PC-3 (cell line): ENCODE measurements around the gene C9orf50. TPM values are rescaled to one million over a fixed set of nuclear protein-coding genes. Genes with fewer than 3 reads are reported as not detected.

Experiments
- ATAC-seq: fragments of 200-7000 bp; cut with Tn5 transposase; 2 replicates; pipeline ENCODE4 v1.9.1; 2020; ENCODE audit warnings: mild to moderate bottlenecking, moderate library complexity
- BruUV-seq: library from RNA; stranded (reverse); fragments of 400-500 nt; replicated peaks from 2 replicates; lab custom pipeline; 2021; lab: Mats Ljungman, UMichigan
- CTCF ChIA-PET: fragments of 300-600 bp; sonication (Branson Sonifier 250); formaldehyde crosslinking; loops from one replicate; lab custom pipeline; 2022; ENCODE audit warnings: antibody characterized with exemption; lab: Charles Lee
- POLR2A ChIA-PET: fragments of 300-600 bp; sonication (Branson Sonifier 250); formaldehyde crosslinking; loops from one replicate; lab custom pipeline; 2022; ENCODE audit warnings: antibody characterized with exemption; ENCODE audit not compliant: unreplicated experiment; lab: Charles Lee
- DNase-seq: peaks from one replicate; pipeline ENCODE4 v3.0.0-alpha.2; 2015
- H2AFZ ChIP-seq: fragments of 300-600 bp; sonication (generic); 2 replicates; pipeline ENCODE4 v1.6.0; 2016; ENCODE audit warnings: antibody characterized with exemption, low read length
- H3F3A ChIP-seq: fragments of 300-600 bp; sonication (generic); one replicate; pipeline ENCODE4 v1.6.0; 2017; ENCODE audit warnings: antibody characterized with exemption, low read length, control low read depth, mild to moderate bottlenecking; ENCODE audit not compliant: unreplicated experiment
- H3K27ac ChIP-seq: fragments of 300-600 bp; sonication (generic); 2 replicates; pipeline ENCODE4 v1.5.1; 2016; ENCODE audit warnings: mild to moderate bottlenecking, low read length
- H3K27me3 ChIP-seq: fragments of 300-600 bp; sonication (generic); 2 replicates; pipeline ENCODE4 v1.6.1; 2016; ENCODE audit warnings: low read length, mixed read lengths
- H3K36me3 ChIP-seq: fragments of 300-600 bp; sonication (generic); 2 replicates; pipeline ENCODE4 v1.6.1; 2016; ENCODE audit warnings: low read depth, mixed run types, low read length, mixed read lengths
- H3K4me1 ChIP-seq: fragments of 300-600 bp; sonication (generic); 2 replicates; pipeline ENCODE4 v1.5.1; 2016; ENCODE audit warnings: low read length; ENCODE audit not compliant: insufficient read depth
- H3K4me2 ChIP-seq: fragments of 300-600 bp; sonication (generic); 2 replicates; pipeline ENCODE4 v1.6.0; 2016; ENCODE audit warnings: low read length
- H3K4me3 ChIP-seq: fragments of 300-600 bp; sonication (generic); 2 replicates; pipeline ENCODE4 v1.5.1; 2016; ENCODE audit warnings: mild to moderate bottlenecking, low read length, mixed read lengths
- H3K79me2 ChIP-seq: fragments of 300-600 bp; sonication (generic); 2 replicates; pipeline ENCODE4 v1.6.1; 2017; ENCODE audit warnings: low read length, mixed read lengths
- H3K9ac ChIP-seq: fragments of 300-600 bp; sonication (generic); 2 replicates; pipeline ENCODE4 v1.6.0; 2016; ENCODE audit warnings: mild to moderate bottlenecking, low read length
- H3K9me2 ChIP-seq: fragments of 300-600 bp; sonication (generic); replicated peaks from 2 replicates; pipeline ENCODE4 v1.6.1; 2016; ENCODE audit warnings: mixed run types, low read length, mixed read lengths
- H3K9me3 ChIP-seq: fragments of 300-600 bp; sonication (generic); 2 replicates; pipeline ENCODE4 v1.6.1; 2016; ENCODE audit warnings: low read length, mixed read lengths
- H4K20me1 ChIP-seq: fragments of 300-600 bp; sonication (generic); 2 replicates; pipeline ENCODE4 v1.6.1; 2016; ENCODE audit warnings: low read length, mixed read lengths
- CTCF ChIP-seq: fragments of 300-600 bp; sonication (generic); conservative IDR thresholded peaks from 2 replicates; pipeline ENCODE4 v1.5.1; 2017; ENCODE audit warnings: antibody characterized with exemption, low read depth, mild to moderate bottlenecking, low read length
- EZH2 ChIP-seq: fragments of 300-600 bp; sonication (generic); IDR thresholded peaks from one replicate; pipeline ENCODE4 v1.6.1; 2017; ENCODE audit warnings: antibody characterized with exemption, mild to moderate bottlenecking, low read length; ENCODE audit not compliant: unreplicated experiment
- EZH2phosphoT487 ChIP-seq: fragments of 300-600 bp; sonication (generic); IDR thresholded peaks from 2 replicates; pipeline ENCODE4 v1.6.1; 2018; ENCODE audit warnings: mild to moderate bottlenecking, antibody characterized with exemption, low read length, borderline replicate concordance
- intact Hi-C: fragments of 100-400 bp; cut with micrococcal nuclease; formaldehyde crosslinking; loops from 2 replicates; pipeline ENCODE4 v1.9.0; 2023
- total RNA-seq: library from RNA; depleted of rRNA; stranded (reverse); fragments of >200 nt; gene quantifications from 2 replicates; pipeline ENCODE4 v1.2.3, GENCODE V29; 2014

The C9orf50 gene
- total RNA-seq, 1 experiment from 2014 or later = not detected

- ATAC-seq = no peak
Observed at GRCh38 chr9:129633207-129633606, 12.3 kb upstream of the C9orf50 start.

GRCh38 chr9:129632460-129632859 lies 11.6 kb upstream of the C9orf50 start:
- H3K27me3 ChIP-seq = no peaks in the 10 kb centered on the region
- no peak for DNase-seq
- H2AFZ ChIP-seq = no peak overlapping the region
- no peaks in the 10 kb centered on the region; the same call in none of the 2 replicates for H3K36me3 ChIP-seq
- ChIA-PET POLR2A (no interaction called here), CTCF (no interaction called here)
- H3K9me2 ChIP-seq = no peaks in the 10 kb centered on the region
- intact Hi-C loops = no loop called here
- TF ChIP-seq EZH2phosphoT487 = no peak
- TF ChIP-seq EZH2 = no peak
- TF ChIP-seq CTCF = no peak
- no peaks in the 10 kb centered on the region for H3K9me3 ChIP-seq
- H3K4me3 ChIP-seq = no peak overlapping the region
- H3K4me1 ChIP-seq = peaks cover 9% of the 10 kb centered on the region
- no TSS peak for BruUV-seq
- no peaks in the 10 kb centered on the region for H3F3A ChIP-seq
- H4K20me1 ChIP-seq = peaks cover 22% of the 10 kb centered on the region; the same call in 1 of the 2 replicates
- no peak overlapping the region for H3K4me2 ChIP-seq
- no peak overlapping the region for H3K9ac ChIP-seq
- peaks cover 63% of the 10 kb centered on the region for H3K79me2 ChIP-seq
- ATAC-seq = no peak
- no peak overlapping the region for H3K27ac ChIP-seq

More at GRCh38 chr9:129633207-129633606, 12.3 kb upstream of the C9orf50 start:
- DNase-seq = no peak
- CTCF ChIA-PET = no interaction called here
- peaks cover 15% of the 10 kb centered on the region; the same call in 1 of the 2 replicates for H4K20me1 ChIP-seq
- H3F3A ChIP-seq = no peaks in the 10 kb centered on the region
- no peak overlapping the region for H3K4me2 ChIP-seq
- peaks cover 56% of the 10 kb centered on the region for H3K79me2 ChIP-seq
- H3K9me3 ChIP-seq = no peaks in the 10 kb centered on the region
- no peaks in the 10 kb centered on the region; the same call in none of the 2 replicates for H3K36me3 ChIP-seq
- no peak overlapping the region for H3K27ac ChIP-seq
- H3K9ac ChIP-seq = no peak overlapping the region
- no peak overlapping the region for H2AFZ ChIP-seq
- no TSS peak for BruUV-seq
- no peaks in the 10 kb centered on the region for H3K9me2 ChIP-seq
- no peaks in the 10 kb centered on the region for H3K27me3 ChIP-seq
- peaks cover 1% of the 10 kb centered on the region for H3K4me1 ChIP-seq
- POLR2A ChIA-PET = no interaction called here
- TF ChIP-seq CTCF (no peak), EZH2 (no peak), EZH2phosphoT487 (no peak)
- H3K4me3 ChIP-seq = no peak overlapping the region
- intact Hi-C loops = no loop called here

- peaks cover 71% of the 10 kb centered on the region for H3K79me2 ChIP-seq
- H3K4me2 ChIP-seq = no peak overlapping the region
- ChIA-PET CTCF (no interaction called here), POLR2A (no interaction called here)
- intact Hi-C loops = no loop called here
- H3K36me3 ChIP-seq = no peaks in the 10 kb centered on the region; the same call in none of the 2 replicates
- no peak overlapping the region for H3K27ac ChIP-seq
- H3K27me3 ChIP-seq = no peaks in the 10 kb centered on the region
- no peak overlapping the region for H3K9ac ChIP-seq
- no peaks in the 10 kb centered on the region for H3F3A ChIP-seq
- BruUV-seq = no TSS peak
- H3K9me2 ChIP-seq = no peaks in the 10 kb centered on the region
- H2AFZ ChIP-seq = no peak overlapping the region
- H3K4me3 ChIP-seq = no peak overlapping the region
- DNase-seq (no peak), ATAC-seq (no peak)
- peaks cover 16% of the 10 kb centered on the region for H3K4me1 ChIP-seq
- H3K9me3 ChIP-seq = no peaks in the 10 kb centered on the region
- TF ChIP-seq EZH2phosphoT487 (no peak), EZH2 (no peak), CTCF (no peak)
- peaks cover 26% of the 10 kb centered on the region; the same call in 1 of the 2 replicates for H4K20me1 ChIP-seq
Observed at GRCh38 chr9:129631674-129632129, 10.8 kb upstream of the C9orf50 start.
